8988T (cell line): Measurements from ENCODE around the gene SLC35A2.
"Not testable (repeated sequence)": the region's sequence is repeated elsewhere in the genome, so short reads cannot be mapped to it uniquely, and the experiment has no call there.

Source experiments
- DNase-seq: peaks from one replicate; pipeline ENCODE4 v3.0.0; 2011

The SLC35A2 gene

DNA sequence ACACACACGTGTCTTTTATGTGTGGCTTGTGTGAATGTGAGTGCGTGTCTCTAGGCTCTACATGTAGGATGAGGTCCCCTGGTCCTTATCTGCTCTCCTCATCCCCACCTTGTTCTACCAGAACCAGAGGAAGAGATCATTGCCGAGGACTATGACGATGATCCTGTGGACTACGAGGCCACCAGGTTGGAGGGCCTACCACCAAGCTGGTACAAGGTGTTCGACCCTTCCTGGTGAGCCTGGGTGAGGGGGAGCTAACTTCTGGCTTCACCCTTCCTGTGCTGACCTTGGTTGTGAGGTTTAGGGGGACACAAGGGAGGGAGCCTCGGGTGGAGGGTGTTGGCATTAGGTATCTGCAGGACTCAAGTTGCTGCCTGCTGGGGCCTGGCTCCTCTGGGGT, 10.4 kb downstream of the SLC35A2 start:
- no peak for DNase-seq

DNA sequence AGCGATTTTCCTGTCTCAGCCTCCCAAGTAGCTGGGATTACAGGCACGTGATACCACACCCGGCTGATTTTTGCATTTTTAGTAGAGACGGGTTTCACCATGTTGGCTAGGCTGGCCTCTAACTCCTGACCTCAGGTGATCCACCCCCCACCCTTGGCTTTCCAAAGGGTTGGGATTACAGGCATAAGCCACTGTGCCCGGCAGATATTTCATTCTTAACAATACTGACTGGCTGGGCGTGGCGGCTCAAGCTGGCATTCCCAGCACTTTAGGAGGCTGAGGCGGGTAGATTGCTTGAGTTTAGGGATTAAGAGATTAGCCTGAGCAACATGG, 12.4 kb downstream of the SLC35A2 start:
- DNase-seq: no peak

DNA sequence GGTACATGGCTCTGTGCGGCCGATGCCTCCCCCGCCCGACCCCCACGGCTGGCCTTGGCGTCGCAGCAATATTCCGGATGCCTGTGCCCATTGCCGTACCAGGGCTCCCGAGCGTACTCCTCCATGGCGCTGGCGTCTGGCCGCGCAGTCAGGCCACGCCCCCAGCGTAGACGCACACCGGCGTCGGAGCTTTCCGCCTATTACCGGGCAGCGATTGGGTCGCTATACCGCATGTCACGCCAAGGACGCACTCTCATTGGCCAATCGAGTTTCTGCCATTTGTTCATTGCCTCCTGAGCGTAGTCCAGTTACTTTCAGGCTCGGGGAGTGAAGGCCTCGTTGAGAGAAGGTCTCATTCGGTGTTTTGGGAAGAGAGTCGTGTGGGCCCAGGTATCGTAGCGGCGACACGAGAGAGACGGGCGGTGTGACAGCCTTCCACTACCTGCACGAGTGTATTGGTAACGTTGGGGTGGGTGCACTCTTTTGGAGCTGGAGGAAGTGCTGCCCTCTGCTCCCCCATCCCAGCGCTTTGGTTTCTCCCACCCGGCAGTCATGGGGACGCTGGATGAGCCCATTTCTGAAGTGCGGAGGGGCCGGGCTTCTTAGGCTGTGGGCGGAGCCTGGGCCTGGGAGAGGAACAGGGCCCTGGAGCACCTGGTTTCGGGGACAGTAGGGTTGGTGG, 13.7 kb downstream of the SLC35A2 start, which contains the start of the genes PQBP1 and TIMM17B:
TSS of gene PQBP1 (plus strand) at position 306 of the 682 bp plus-strand sequence. CDS start 580 bp downstream, outside the sequence.
TSS of gene TIMM17B (minus strand) at position 144 of the 682 bp plus-strand sequence. CDS start at position 125, 19 bp downstream.
- peak; percentile 79 for DNase-seq

DNA sequence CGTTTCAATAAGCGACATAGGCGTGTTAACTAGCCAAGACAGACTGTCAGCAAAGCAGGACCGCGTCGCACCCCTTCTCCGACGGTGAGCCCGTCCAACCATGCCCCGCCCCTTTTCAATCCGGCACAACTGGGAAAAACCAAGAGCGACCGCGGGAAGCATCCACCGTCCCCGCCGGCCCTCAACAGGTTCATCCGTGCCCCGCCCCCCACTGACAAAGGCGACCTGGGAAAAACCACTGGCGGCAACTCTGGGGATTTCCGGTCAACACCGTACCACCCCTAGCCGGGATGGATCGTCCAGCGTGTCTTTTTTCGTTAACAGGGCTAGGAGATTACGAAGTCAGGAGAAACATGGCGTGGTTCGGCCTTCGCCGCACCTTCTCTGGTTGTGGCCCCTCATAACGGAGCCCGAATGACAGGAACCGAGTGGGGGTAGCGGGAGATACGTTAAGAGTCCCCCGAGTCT, 14.3 kb downstream of the SLC35A2 start:
- DNase-seq: no peak

DNA sequence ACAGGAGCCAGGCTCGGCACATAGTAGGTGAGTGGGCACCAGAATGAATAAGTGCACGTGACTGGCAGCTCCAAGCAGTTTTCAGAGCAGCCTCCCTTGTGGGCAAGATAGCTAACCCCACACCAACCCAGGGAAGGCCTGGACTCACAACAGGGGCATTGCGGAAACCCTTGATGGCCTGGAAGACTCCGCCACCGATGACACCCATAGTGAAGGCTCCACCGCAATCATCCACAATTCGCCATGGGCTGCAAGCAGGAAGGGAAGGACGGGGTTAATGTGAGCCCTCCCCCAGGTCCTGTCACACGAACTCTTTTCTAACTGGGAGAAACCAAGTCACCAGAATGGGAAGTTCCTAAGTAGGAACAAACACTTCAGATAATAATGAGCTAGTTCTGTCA, 14.8 kb downstream of the SLC35A2 start:
- peak; percentile 9 for DNase-seq

GRCh38 chrX:48894891-48895290, 16.6 kb downstream of the SLC35A2 start:
- peak; percentile 7 for DNase-seq

DNA sequence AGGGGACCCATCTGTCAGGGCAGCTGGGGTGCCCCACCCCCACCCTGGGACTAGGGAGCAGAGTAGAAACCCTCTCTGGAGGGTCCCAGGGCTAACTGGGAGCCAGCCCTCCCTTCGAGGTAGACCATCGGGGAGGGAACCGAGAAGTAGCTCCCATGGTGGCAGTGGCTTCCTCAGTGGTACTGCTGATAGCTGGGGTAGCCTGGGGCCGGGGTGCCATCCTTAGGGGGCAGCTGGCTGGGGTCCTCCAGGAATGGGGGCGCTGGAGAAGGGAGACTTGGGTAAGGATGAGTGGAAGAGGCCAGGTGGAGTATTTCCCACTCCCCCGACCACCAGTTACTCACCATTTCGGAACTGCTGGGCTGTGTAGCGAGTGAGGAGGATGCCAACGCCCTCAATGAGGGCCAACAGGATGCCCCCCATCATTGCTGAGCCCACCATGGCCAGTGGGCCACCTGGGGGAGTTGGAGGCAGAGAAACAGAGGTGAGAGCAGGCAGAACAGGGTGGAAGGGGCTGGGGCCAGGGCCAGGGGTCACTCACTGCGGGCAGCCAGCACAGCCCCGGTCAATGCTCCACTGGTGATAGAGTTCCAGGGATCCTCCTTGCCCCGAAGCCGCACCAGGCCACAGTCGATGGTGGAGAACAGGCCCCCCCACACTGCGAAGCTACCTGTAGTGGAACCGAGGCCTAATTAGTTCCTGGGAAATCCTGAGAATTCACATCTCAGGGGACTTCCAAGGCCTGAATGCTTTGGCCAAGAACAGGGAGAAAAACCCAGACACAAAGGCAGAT, 17.7 kb downstream of the SLC35A2 start:
- no peak for DNase-seq

DNA sequence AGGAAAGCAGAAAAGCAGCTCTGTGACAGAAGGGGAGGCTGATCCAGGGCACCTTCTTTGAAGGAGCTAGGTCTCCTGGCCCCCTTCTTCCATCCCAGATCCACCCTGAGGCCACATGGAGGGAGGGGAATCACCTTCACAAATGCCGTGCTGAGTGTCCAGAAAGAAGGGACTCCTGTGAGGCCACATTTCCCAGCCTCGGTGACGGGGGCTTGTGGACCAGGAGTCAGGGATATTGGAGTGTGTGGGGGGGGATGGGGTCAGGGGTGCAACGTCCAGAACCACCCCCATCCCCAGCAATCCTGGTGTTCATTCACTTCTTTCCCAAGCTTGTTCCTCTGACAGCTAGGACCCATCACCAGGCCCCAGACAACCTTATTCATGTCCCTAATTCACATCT, 18.6 kb downstream of the SLC35A2 start:
- DNase-seq: no peak

DNA sequence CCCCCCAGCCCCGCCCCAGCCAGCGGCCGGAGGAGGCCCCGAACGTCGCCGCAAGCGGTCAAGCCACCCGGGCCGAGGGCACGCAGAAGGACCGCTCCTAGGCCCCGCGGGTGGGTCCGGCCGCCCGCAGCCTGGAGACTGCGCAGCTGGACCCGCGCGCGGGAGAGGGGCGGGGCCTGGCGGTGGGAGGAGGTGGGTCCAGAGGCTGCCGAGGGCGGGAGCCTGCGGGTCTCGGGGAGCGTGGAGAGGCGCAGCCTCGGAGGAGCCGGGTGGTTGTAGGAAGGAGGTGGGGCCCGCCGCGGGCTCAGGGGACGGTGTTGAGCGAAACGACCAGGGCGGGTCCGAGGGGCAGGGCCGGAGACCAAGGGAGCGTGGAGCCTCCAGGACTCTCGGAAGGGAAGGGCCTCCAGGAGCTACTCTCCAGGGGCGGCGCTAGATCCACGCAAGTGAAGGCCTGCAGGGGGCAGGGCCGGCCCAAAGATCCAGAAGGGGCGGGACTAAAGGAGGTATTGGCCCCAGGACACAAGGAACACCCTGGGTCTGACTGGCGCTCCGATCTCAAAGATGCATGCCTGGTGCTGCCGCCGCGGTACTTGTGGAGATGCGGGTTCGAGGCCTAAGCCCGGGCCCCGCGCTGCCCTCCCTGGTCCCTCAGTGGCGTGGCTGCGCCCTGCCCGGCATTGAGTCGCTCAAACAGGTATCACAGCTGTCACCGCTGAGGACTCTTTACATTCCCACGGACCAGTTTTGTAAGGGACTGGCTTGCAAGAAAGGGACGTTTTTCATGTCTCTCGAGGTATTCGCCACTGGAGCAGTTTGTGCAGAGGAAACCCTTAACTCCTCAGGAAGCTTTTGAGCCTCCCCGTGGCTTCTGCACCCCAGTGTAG, 19.8 kb downstream of the SLC35A2 start:
- DNase-seq: peak; percentile 60

DNA sequence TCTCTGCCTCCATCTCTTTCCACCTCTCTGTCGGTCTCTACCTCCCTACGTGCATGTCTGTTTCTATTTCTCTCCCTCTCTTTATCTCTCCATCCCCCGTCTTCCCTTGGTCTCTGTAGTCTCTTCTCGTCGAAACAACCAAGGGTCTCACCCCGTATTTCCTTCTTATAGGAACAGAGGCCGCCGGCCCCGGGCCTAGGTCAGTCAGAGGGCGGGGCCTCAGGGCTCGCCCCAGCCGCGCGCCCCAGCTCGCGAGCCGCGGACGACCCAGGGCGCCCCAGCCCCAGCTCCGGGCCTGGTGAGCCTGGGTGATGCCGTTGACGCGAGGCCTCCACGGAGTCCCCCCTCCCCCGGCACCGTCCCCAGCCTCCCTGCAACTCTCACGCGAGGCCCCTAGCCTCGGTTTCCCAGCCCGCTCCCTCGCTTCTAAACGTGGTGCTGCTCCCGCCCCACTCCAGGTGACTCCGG, 20.5 kb downstream of the SLC35A2 start:
- DNase-seq: peak; percentile 27

DNA sequence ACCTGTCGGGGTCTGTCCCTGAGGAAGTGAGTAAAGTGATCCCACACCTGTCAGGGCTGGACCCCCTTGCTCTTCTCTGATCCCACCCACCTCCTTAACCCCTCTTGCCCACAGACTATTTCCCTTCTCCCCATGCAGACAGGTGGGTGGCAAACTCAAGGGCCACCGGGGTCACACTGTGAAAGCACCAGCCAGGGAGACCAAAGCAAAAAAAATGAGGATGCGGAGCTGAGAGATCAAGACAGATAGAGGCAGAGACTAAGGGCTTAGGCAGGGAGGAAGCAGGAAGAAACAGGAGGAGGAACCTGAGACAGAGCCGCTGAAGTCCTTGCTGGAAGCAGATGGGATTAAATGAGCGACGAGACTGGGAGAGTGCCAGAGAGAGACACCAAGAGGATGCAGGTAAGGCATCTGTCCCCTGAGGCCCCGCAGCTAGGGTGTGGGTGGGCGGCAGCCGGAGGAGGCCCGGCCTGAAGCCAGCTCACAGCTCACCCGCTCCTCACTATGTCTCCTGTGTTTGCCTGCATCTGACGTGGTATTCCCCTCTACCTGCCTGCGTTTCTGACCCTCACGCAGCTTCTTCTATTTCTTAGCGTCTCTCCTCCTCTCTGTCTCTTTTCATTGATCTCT, 21.0 kb downstream of the SLC35A2 start:
- DNase-seq: no peak

- not testable (repeated sequence) for DNase-seq
These were observed 24.9 kb downstream of the SLC35A2 start for GRCh38 chrX:48886586-48886985.

GRCh38 chrX:48883729-48884128, 27.7 kb downstream of the SLC35A2 start:
- no peak for DNase-seq

DNA sequence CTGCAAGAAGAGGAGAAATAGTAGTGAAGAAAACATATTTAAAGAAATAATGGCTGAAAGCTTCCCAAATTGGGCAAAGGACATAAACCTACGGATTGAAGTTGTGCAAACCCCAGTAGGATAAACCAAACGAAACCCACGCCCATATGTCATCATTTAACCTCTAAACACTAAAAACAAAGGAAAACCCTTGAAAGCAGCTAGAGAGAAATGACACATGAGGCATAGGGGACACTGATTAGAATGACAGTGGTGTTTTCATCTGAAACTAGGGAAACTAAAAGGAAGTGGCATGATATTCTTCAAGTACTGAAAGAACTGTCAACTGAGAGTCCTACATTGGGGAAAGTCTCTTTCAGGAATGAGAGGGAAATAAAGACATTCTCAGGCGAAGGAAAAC, 34.5 kb downstream of the SLC35A2 start:
- DNase-seq: not testable (repeated sequence)

- not testable (repeated sequence) for DNase-seq
These were observed 39.4 kb downstream of the SLC35A2 start for GRCh38 chrX:48872017-48872416.

GRCh38 chrX:48864210-48864609, 47.2 kb downstream of the SLC35A2 start:
- no peak for DNase-seq

DNA sequence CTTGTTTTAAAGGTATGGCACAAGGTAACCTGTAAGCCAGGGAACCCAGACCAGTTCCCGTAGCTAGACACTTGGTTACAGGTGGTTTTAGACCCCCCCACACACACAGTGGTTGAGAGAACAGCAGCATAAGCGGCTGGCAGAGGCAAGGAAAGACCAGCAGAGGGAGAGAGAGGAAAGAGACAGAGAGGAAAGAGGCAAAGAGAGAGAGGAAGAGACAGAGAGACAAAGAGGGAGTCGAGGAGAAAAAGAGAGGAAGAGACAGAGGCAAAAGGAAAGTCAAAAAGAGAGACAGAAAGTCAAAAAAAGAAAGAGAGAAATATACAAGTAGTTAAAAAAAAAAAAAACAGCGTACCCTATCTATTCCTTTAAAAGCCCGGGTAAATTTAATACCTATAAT, 56.5 kb downstream of the SLC35A2 start:
- no peak for DNase-seq

DNA sequence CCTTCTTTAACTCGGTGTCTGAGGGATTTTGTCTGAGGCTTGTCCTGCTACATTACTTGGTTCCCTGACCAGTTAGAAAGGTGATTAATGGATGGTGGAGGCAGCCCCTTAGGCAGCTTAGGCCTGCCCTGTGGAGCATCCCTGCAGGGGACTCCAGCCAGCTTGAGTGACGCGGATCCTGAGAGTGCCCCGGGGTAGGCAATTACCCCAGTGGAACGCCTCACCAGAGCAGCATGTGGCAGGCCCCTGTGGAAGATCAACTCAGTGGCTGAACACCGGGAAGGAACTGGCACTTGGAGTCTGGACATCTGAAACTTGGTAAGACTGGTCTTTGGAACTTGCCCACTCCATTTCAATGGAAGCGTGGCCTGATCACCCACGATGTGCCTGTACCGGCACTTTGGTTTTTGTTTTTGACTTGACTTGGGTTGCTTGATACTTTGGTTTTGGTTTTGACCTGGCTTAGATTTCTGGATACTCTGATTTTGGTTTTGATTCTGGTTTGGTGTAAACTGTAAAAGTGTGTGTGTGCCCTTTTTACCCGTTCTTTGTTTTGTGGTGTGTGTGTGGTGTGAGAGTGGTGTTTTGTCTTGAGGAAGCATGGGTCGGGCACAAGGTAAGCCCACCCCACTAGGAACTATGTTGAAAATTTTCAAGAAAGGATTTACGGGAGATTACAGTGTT, 57.2 kb downstream of the SLC35A2 start:
- not testable (repeated sequence) for DNase-seq

DNA sequence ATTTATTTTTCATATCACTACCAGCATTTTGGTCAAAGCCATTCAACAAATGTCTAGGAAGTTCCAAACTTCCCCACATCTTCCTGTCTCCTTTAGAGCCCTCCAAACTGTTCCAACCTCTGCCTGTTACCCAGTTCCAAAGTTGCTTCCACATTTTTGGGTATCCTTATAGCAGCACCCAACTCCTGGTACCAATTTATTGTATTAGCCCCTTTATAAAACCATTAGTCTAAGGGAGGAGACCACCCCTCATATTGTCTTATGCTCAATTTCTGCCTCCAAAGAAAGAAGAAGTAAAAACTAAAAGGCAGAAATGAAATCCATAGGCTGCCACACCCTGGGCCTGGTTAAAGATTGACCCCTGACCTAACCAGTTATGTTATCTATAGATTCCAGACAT, 58.0 kb downstream of the SLC35A2 start:
- DNase-seq: not testable (repeated sequence)
